ENCODE results near the gene ALK.

- no peak for TF ChIP-seq CTCF (conservative IDR thresholded peaks at IDR 0.05; ENCODE audit: low read depth in 2 of 2)
- TF ChIP-seq POLR2AphosphoS5 (IDR thresholded peaks at IDR 0.05; ENCODE audit: low read depth), result no peak
- TF ChIP-seq EZH2 (IDR thresholded peaks at IDR 0.05; ENCODE audit: low read depth, unreplicated experiment), result no peak
- no peak for TF ChIP-seq JUNB (IDR thresholded peaks at IDR 0.05; ENCODE audit: unreplicated experiment)
- TF ChIP-seq ZNF331 (CRISPR knock-in tag; IDR thresholded peaks at IDR 0.05; ENCODE audit: low read depth), result no peak
Observed at GRCh38 chr2:29281086-29281915, 640.1 kb downstream of the ALK start.
